Panc1 (cell line): ENCODE results near the gene CENPF. TPM values are rescaled to one million over a fixed set of nuclear protein-coding genes. Genes with fewer than 3 reads are reported as not detected.

Experiments
- ATAC-seq: fragments of 200-7000 bp; cut with Tn5 transposase; 2 replicates; pipeline ENCODE4 v1.9.1; 2020; ENCODE audit warnings: mild to moderate bottlenecking, moderate library complexity
- BruUV-seq: library from RNA; stranded (reverse); fragments of 400-500 nt; replicated peaks from 2 replicates; lab custom pipeline; 2021; lab: Mats Ljungman, UMichigan
- CTCF ChIA-PET: fragments of 300-600 bp; sonication (Branson Sonifier 250); formaldehyde crosslinking; loops from one replicate; lab custom pipeline; 2022; ENCODE audit warnings: antibody characterized with exemption; lab: Charles Lee
- POLR2A ChIA-PET: fragments of 300-600 bp; sonication (Branson Sonifier 250); formaldehyde crosslinking; loops from one replicate; lab custom pipeline; 2022; ENCODE audit warnings: antibody characterized with exemption; lab: Charles Lee
- DNase-seq: peaks from one replicate; pipeline ENCODE4 v3.0.0-alpha.2; 2010; ENCODE audit warnings: low read depth, low spot score
- H3K27ac ChIP-seq: 2 replicates; pipeline ENCODE4 v1.5.1; 2011; ENCODE audit warnings: mild to moderate bottlenecking, low read length, inconsistent platforms
- H3K27me3 ChIP-seq: fragments of 200-500 bp; sonication (Bioruptor generic); 2 replicates; pipeline ENCODE4 v1.6.0; 2014; ENCODE audit warnings: low read length, inconsistent platforms; ENCODE audit not compliant: control insufficient read depth, insufficient read depth
- H3K36me3 ChIP-seq: fragments of 200-500 bp; sonication (Bioruptor generic); 2 replicates; pipeline ENCODE4 v1.5.1; 2014; ENCODE audit warnings: inconsistent platforms, mild to moderate bottlenecking, low read length, moderate library complexity; ENCODE audit not compliant: control insufficient read depth, insufficient read depth
- H3K4me1 ChIP-seq: 2 replicates; pipeline ENCODE4 v1.5.1; 2011; ENCODE audit warnings: inconsistent platforms, mild to moderate bottlenecking, low read length, moderate library complexity; ENCODE audit not compliant: control insufficient read depth, insufficient read depth
- H3K4me3 ChIP-seq, 2 experiments: 2 replicates each; pipeline ENCODE4 v1.5.1; 2011 to 2012; ENCODE audit warnings: low read depth in 2 of 2, low read length in 2 of 2, mild to moderate bottlenecking in 2 of 2, inconsistent platforms in 1 of 2, moderate library complexity in 1 of 2
- H3K9me3 ChIP-seq: fragments of 200-500 bp; sonication (Bioruptor generic); 2 replicates; pipeline ENCODE4 v1.5.1; 2014; ENCODE audit warnings: low read depth, mild to moderate bottlenecking, inconsistent platforms, low read length, moderate library complexity; ENCODE audit not compliant: control insufficient read depth, insufficient read depth
- CTCF ChIP-seq: fragments of 450-650 bp; IDR thresholded peaks from 2 replicates; pipeline ENCODE4 v1.5.1; 2017; ENCODE audit warnings: mild to moderate bottlenecking
- POLR2AphosphoS5 ChIP-seq: IDR thresholded peaks from 2 replicates; pipeline ENCODE4 v1.6.1; 2012; ENCODE audit warnings: mild to moderate bottlenecking, low read depth, low read length, moderate library complexity
- REST ChIP-seq, 2 experiments: IDR thresholded peaks; 2 replicates each; pipeline ENCODE4 v1.6.1; 2011 to 2012; ENCODE audit warnings: low read depth in 2 of 2, control low read depth in 1 of 2, low read length in 1 of 2, mild to moderate bottlenecking in 1 of 2, moderate library complexity in 1 of 2; ENCODE audit not compliant: insufficient read depth in 1 of 2
- SIN3A ChIP-seq: IDR thresholded peaks from 2 replicates; pipeline ENCODE4 v1.6.1; 2012; ENCODE audit warnings: low read depth, mild to moderate bottlenecking, low read length, moderate library complexity, borderline replicate concordance; ENCODE audit not compliant: insufficient read depth
- TCF7L2 ChIP-seq: IDR thresholded peaks from 2 replicates; pipeline ENCODE4 v1.6.1; 2011; ENCODE audit warnings: mild to moderate bottlenecking, low read depth, low read length, inconsistent platforms
- in situ Hi-C: cut with HindIII; loops from 2 replicates; pipeline ENCODE4 v1.10.0; 2016; ENCODE audit warnings: low sequenced_read_pairs, low pct_unique_long_range_greater_than_20kb
- intact Hi-C: fragments of 100-400 bp; cut with micrococcal nuclease; formaldehyde crosslinking; loops from one replicate; pipeline ENCODE4 v1.10.0; 2022; ENCODE audit not compliant: unreplicated experiment
- total RNA-seq: library from RNA; stranded (reverse); gene quantifications from one replicate; pipeline ENCODE4 v1.2.1, GENCODE V29; 2021; ENCODE audit not compliant: unreplicated experiment

The CENPF gene
- total RNA-seq, 1 experiment from 2014 or later, result 156 TPM

GRCh38 chr1:214636436-214636835 lies 33.4 kb downstream of the CENPF start:
- H3K36me3 ChIP-seq, result peaks cover 85% of the 10 kb centered on the region
- no peak for ATAC-seq
- CTCF ChIA-PET, result no interaction called here
- intact Hi-C loops (no loop called here), in situ Hi-C loops (no loop called here)
- POLR2A ChIA-PET, result no interaction called here
- H3K9me3 ChIP-seq, result no peaks in the 10 kb centered on the region
- no peaks in the 10 kb centered on the region for H3K4me1 ChIP-seq
- no peak overlapping the region for H3K4me3 ChIP-seq
- TF ChIP-seq SIN3A (no peak), POLR2AphosphoS5 (no peak), CTCF (no peak), TCF7L2 (no peak), REST (IDR thresholded peaks at IDR 0.05; ENCODE audit: insufficient read depth in 1 of 2, low read depth in 2 of 2, low read length in 1 of 2) (no peak)
- no peak overlapping the region for H3K27ac ChIP-seq
- no TSS peak for BruUV-seq
- no peak for DNase-seq
- H3K27me3 ChIP-seq, result no peaks in the 10 kb centered on the region

GRCh38 chr1:214637125-214637524 lies 34.1 kb downstream of the CENPF start:
- Histone ChIP-seq H3K4me3 (no peak overlapping the region), H3K27ac (no peak overlapping the region), H3K36me3 (peaks cover 86% of the 10 kb centered on the region), H3K4me1 (no peaks in the 10 kb centered on the region), H3K27me3 (no peaks in the 10 kb centered on the region), H3K9me3 (no peaks in the 10 kb centered on the region)
- no peak for TF ChIP-seq REST (IDR thresholded peaks at IDR 0.05; ENCODE audit: insufficient read depth in 1 of 2, low read depth in 2 of 2, low read length in 1 of 2)
- intact Hi-C loops (no loop called here), in situ Hi-C loops (no loop called here)
- DNase-seq, result no peak
- ChIA-PET CTCF (no interaction called here), POLR2A (no interaction called here)
- no peak for ATAC-seq
- BruUV-seq, result no TSS peak
